Cerebellar cortex (tissue), 1 donor: Measurements from ENCODE around the gene USE1.

Source experiments
- DNase-seq: peaks from one replicate; pipeline ENCODE4 v3.0.0-alpha.2; 2015; ENCODE audit warnings: low spot score

Gene USE1

GRCh38 chr19:17235971-17236777 lies 21.0 kb downstream of the USE1 start:
- DNase-seq = peak; percentile 80

DNA sequence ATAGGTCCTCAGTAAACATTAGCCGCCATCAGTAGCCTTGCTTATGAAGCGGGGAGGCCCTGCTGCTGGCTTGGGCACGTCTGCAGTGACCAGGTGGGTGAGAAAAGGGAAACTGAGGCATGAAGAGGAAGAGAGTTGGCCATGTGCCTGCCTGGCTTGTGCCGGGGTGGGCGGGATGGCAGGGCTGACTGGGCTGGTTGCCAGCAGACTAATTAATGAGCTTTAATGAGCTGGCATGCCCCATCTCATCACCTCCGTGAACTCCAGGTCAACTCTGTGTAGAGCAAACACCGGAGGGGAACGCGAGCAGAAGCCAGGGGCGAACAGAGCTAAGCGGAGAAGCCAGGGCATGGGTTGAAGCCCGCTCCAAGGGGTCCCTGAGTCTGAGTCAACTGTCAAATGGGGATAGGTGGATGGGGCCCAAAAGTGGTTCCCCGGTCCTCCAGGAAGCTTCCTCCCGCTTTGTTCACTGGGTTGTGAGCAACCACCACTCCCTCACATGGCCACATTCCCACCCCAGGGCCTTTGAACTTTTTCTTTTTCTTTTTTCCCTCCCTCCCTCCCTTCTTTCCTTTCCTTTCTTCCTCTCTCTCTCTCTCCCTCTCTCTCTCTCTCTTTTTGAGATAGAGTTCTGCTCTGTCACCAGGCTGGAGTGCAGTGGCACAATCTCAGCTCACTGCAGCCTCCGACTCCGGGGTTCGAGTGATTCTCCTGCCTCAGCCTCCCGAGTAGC lies 21.8 kb downstream of the USE1 start:
- DNase-seq = peak; percentile 61

DNA sequence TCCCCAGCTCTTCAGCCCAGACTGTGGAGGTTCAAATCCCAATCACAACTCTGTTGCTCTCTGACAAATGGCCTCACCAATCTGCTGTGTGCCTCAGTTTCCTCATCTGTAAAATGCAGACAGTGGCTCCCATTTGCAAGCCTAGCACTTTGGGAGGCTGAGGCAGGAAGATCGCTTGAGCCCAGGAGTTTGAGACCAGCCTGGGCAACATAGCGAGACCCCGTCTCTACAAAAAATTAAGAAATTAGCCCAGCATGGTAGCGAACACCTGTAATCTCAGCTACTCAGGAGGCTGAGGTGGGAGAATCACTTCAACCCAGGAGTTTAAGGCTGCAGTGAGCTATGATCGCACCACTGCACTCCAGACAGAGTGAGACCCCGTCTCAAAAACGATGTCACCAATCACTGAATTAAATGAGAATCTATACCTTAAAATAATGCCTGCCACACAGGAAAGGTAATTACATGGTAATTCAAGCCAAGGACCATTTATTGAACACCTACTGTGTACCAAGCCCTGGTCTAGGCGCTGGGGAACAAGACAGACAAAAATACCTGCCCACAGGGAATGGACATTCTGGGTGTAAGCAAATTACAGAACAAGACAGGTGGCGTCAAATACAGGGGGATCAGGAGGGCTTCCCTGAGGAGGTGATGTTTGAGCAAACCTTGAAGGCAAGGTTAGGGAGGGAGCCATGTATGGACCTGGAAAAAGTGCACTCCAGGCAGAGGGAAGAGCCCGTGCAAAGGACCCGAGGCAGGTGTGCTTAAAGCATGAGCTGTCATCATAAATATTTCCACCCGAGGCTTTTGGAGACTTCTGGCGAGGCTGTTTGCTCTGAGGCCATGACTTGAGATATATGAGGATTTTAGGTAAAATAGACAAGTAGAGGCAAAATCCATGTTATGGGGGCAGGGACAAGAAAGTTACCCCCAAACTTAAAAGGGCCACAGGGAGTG lies 22.9 kb downstream of the USE1 start:
- DNase-seq = no peak

GRCh38 chr19:17240062-17240752 lies 25.1 kb downstream of the USE1 start:
- no peak for DNase-seq

DNA sequence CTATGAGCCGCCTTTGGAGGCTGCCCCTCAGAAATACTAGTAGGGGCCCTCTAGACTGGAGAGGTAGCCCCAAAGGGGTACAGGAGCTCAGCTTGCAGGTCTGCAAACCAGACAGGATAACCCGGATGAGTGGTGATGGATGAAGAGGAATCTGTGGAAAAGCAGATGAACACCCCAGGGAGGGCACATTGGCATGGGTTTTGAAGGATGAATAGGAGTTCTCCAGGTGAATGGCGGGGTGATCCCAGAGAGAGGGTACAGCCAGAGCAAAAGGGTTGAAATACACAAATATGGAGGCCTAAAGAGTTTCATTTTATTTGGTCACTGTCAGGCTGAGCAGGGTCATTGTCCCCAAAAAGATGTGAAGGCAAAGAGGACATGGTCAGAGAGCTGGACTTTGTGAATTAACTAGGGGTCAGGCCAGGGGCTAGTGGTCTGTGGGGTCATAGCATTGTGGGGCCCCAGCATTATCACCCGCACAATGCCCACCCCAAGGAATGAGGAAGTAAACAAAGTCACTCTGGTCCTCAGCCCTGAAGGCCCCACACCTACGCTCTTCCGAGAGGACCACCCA lies 25.8 kb downstream of the USE1 start:
- DNase-seq = no peak

- DNase-seq = no peak
Measured at GRCh38 chr19:17242431-17243208, 27.5 kb downstream of the USE1 start.

DNA sequence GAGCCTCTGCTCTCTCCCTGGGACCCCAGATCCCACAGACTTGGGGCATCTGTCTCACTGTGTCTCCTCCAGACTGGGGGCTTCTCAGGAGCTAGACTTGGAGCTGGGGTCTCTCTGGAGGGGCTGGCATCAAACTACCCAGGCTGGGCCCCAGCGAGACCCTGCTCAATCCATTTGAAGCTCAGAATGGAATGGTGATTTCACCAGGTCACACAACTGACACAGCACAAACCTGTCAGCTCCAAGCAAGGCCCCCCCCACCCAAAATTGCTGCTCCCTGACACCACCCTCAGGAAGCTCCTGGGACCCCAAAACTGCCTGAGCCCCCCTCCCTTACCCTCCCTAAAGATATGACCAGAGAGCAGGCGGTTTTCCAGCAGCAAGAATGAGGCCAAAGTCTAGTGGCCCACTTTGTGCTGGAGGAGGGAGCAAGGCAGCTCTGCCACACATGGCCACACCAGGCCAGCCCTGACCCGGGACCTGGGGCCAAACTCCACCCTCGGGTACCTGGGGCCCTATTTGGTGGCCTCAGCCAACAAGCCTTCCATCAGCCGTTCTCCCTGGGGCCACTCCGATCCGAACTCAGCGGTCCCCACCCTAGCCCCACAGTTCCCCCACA lies 28.2 kb downstream of the USE1 start:
- no peak for DNase-seq

DNA sequence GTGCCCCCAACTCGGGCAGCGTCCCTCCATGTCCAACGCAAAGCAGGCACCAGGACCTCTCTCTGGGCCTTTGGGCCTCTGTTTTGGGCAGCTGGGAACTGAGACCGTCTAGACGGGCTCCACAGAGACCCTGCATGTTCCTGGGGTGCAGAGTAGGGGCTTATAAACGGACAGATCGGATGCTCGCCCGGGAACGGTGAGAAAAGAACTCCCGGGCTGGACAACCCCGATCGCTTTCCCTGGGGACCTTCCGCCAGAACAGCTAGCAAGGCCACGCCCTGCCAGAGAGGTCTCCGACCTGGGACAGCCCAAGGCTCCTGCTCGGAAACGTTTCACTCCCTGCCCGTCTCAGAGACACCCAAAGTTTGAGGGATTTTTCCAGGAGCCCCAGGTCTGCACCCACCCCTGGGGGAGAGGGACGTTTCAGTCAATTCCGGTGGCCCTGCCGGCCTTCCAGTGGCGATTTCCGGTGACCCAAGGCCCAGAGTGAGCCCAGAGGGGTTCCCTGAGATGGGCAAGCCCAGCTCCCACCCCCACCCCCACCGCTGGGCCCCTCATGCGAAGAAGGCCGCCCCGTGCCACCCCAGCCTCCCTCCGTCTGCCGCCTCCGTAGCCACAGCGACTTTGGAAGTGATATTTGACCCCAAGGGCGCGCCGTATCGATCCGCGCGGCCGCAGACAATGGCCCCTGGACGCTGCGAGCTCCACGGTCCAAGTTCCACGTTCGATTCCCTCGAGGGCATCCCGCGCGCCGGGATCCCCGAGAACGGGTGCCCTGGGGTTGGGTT lies 28.9 kb downstream of the USE1 start:
- DNase-seq = peak; percentile 54

DNA sequence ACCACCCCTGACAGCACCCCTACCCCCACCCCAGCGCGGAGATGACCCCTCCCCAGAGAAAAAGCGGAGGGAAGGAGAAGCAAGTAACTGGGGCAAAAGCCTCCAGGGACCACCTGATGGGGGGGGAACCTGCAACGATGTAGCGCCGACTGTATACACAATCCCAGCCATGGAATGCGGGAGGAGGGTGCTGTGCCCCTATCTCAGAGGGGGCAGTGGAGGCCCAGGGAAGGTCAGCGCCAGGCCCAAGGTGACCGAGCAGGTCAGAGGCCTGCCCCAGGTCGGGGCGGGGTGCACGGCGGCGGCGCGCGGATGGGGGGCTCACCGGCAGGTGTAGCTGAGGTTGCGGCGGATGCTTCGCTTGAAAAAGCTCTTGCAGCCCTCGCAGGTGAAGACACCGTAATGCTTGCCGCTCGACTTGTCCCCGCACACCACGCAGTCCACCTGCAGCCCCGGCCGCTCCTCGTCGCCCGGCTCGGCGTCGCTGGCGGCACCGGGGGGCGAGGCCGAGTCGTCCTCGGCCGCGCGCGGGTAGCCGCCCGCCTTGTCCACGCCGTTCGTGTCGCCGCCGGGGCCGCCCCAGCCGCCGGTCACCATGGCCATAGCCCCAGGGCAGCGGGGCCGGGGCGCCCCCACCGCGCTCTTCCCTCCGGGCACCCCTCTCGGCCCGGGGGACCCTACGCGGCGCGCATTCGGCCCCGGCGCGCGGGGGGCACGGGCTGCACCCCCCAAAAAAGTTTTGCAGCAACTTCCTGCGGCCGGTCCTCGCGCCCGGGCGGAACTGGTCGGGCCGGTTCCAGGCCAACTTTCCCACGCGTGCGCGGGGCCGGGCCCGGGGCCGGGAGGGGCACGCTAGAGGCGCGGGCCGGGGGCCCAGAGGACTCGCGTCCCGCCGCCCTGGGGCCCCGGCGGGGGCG lies 29.7 kb downstream of the USE1 start:
- DNase-seq = no peak

DNA sequence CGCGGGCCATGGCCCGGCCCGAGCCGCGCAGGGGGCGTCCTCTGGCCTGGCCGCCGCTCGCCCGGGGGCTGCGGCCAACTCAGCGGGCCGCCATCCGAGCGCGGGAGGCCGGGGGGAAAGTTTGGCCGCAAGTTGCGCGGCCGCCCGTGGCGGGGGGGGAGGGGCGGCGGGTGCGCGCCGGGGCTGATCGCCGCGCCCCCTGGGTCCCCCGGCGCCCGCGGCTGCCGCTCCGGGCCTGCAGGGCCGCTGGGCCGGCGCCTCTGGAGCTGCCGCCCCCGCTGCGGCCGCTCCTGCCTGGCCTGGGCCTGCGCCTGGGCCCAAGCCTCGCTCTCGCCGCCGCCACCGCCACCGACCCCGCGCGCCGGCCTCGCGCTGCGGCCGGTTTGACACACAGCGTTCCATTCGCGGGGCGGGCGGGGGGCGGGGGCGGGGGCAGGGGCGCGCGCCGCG lies 30.4 kb downstream of the USE1 start, which contains the start of gene NR2F6:
Gene NR2F6, minus strand, starts transcription at position 385 of the 450 bp plus-strand sequence. CDS start 699 bp downstream, outside the sequence.
- DNase-seq = no peak

- DNase-seq = no peak
Measured at GRCh38 chr19:17246681-17247425, 31.7 kb downstream of the USE1 start.

DNA sequence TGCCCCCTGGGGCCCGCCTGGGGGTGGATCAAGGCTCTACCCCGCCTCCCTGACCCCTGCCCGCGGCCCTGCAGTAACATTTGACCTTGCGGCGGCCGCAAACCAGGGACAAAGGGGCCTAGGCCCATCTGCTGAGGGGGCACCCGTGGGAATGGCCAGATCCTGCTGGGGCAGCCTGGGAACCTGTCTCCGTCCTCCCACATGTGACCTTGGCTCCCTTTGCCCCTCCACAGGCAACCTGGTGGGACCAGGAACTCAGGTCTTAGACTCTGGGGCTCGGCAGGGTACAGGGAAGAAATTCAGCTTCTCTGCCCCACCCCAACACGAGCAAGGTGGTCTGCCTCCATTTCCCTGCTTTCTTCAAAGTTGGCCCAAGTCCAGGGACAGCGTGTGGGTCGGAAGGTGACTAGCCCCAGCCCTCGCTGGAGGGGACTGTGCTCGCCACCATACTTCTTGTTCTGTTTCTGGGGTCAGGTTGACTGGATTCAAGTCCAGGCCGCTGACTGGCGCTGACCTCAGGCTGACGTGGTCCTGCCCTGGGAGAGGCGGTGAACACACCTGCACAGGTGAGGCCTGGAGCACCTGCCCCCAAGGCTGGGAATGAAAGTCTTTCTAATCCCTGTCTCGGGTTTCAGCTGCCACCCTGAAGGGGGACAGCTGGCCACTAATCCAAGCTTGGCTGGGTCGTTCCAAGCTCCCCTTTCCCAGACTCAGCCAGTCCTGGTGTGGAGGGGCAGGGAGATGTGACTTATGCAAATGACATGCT lies 33.0 kb downstream of the USE1 start:
- DNase-seq = no peak

DNA sequence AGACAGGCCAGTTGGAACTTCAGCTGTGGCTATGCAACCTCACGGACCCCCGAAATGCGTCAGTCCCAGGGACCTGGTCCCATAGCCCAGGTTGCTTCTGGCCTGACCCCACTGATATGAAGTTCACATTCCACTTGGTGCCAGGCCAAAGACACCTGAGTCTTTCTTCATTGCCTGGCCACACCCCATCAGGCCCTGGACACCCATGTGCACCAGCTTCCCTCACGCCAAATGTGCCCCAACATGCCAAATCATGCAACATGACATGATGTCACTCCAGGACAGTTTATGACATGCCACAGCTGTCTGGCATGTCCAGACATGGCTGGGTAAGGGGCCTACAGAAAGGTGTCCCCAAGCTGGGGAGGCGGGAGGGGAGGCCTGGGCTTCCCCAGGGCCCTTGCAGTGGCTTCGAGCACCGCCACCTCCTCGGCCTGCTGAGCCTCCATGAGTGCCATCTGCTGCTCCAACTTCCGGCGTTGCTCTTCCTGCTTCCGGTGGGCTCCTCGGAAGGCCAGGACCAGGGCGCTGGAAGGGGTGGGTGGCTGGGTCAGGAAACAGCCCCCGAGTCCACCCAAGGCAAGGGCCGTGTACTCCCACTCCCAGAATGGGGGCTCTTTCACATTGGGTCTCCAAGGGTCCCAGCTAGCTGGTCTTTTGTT lies 34.9 kb downstream of the USE1 start:
- DNase-seq = no peak

- DNase-seq = no peak
Measured at GRCh38 chr19:17254636-17255035, 39.5 kb downstream of the USE1 start.

DNA sequence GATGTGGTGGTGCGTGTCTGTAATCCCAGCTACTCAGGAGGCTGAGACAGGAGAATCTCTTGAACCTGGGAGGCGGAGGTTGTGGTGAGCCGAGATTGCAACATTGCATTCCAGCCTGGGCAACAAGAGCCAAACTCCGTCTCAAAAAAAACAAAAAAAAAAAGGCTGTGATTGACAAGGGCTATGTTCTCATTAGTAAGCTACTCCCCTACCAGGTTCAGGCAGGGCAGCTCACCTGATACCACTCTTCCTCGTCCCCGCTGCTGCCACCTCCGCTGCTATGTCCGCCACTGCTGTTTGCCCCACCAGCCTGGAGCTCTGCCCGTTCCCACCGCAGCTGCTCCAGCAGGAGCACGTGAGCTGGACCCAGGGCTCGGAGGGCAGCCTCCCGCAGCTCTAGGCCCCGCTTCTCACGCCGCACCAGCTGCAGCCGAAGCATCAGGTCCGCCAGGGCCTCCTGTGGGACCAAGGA lies 40.0 kb downstream of the USE1 start:
- DNase-seq = no peak

DNA sequence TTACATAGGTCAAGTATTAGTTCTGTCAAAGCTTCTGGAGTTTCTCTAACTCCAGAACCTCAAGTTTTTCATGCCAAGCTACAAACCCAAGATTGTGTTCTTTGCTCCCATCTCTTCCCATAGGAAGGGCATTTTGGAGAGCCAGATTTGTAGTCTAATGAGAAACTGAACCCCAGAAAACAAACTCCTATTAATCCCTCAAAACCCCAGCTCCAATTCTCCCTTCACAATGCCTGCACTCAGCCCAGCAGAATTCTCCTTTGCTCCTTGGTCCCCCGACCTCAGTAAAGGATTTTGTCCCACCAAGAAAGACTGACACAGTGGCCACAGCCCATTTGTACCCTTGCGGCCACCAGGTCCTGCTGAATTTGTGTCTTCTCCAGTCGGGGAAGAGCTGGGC lies 41.0 kb downstream of the USE1 start:
- DNase-seq = no peak
